Activated CD4-positive, alpha-beta T cell treated with anti-CD3 and anti-CD28 coated beads, Interleukin-2, amount 50 U/mL, for 48 hours (primary cell): ENCODE measurements around the gene THUMPD3.

Source experiments
- DNase-seq, 2 experiments: peaks; one replicate each; pipeline ENCODE4 v3.0.0-alpha.2; 2020

The THUMPD3 gene

GRCh38 chr3:9422712-9423424 is 60.0 kb downstream of the THUMPD3 start:
- DNase-seq = no peak

GRCh38 chr3:9428411-9428810 is 65.6 kb downstream of the THUMPD3 start:
- DNase-seq = no peak

GRCh38 chr3:9430733-9431132 is 67.9 kb downstream of the THUMPD3 start:
- no peak for DNase-seq

GRCh38 chr3:9433627-9434521 is 71.0 kb downstream of the THUMPD3 start:
- DNase-seq = no peak

- DNase-seq = no peak
These were observed 72.5 kb downstream of the THUMPD3 start for GRCh38 chr3:9435316-9435715.
